Endodermal cell (in vitro differentiated cells): ENCODE results near the gene ADRB2. TPM values are rescaled to one million over a fixed set of nuclear protein-coding genes. Genes with fewer than 3 reads are reported as not detected.

Experiments
- DNase-seq: peaks from one replicate; pipeline ENCODE4 v3.0.0-alpha.2; 2017
- H3K27ac ChIP-seq: 2 replicates; pipeline ENCODE4 v1.5.1; 2013; ENCODE audit warnings: mild to moderate bottlenecking, low read depth, low read length, moderate library complexity
- H3K27me3 ChIP-seq: 2 replicates; pipeline ENCODE4 v1.6.1; 2013; ENCODE audit warnings: mild to moderate bottlenecking, low read length, moderate library complexity; ENCODE audit not compliant: insufficient read depth, control insufficient read depth, poor library complexity, severe bottlenecking
- H3K36me3 ChIP-seq: 2 replicates; pipeline ENCODE4 v1.7.0; 2013; ENCODE audit warnings: mild to moderate bottlenecking, low read length, moderate library complexity; ENCODE audit not compliant: control insufficient read depth, insufficient read depth
- H3K4me1 ChIP-seq: one replicate; pipeline ENCODE4 v1.7.0; 2013; ENCODE audit warnings: low read length; ENCODE audit not compliant: control insufficient read depth, insufficient read depth
- H3K4me3 ChIP-seq: 2 replicates; pipeline ENCODE4 v1.5.1; 2013; ENCODE audit warnings: mild to moderate bottlenecking, low read length, moderate library complexity
- H3K9ac ChIP-seq: 2 replicates; pipeline ENCODE4 v1.6.1; 2013; ENCODE audit warnings: mild to moderate bottlenecking, low read length, moderate library complexity; ENCODE audit not compliant: poor library complexity, severe bottlenecking; ENCODE audit errors: extremely low read depth
- H3K9me3 ChIP-seq: 2 replicates; pipeline ENCODE4 v1.6.1; 2013; ENCODE audit warnings: mild to moderate bottlenecking, low read length, moderate library complexity; ENCODE audit not compliant: control insufficient read depth
- H3K27ac Mint-ChIP-seq: 2 replicates; pipeline ENCODE4 v1.8.0; 2020; ENCODE audit warnings: mixed read lengths
- H3K27me3 Mint-ChIP-seq: 2 replicates; pipeline ENCODE4 v1.8.0; 2021; ENCODE audit warnings: mild to moderate bottlenecking, mixed read lengths; ENCODE audit not compliant: insufficient read depth
- H3K36me3 Mint-ChIP-seq: 2 replicates; pipeline ENCODE4 v1.8.0; 2020; ENCODE audit warnings: low read depth, mixed read lengths
- H3K4me1 Mint-ChIP-seq: 2 replicates; pipeline ENCODE4 v1.8.0; 2020; ENCODE audit warnings: mixed read lengths
- H3K4me3 Mint-ChIP-seq: 2 replicates; pipeline ENCODE4 v1.8.0; 2020; ENCODE audit warnings: mild to moderate bottlenecking, moderate library complexity, mixed read lengths
- H3K9me3 Mint-ChIP-seq: 2 replicates; pipeline ENCODE4 v1.8.0; 2020; ENCODE audit warnings: mild to moderate bottlenecking, mixed read lengths
- CTCF ChIP-seq: fragments of 200-600 bp; sonication (generic); conservative IDR thresholded peaks from 2 replicates; pipeline ENCODE4 v1.5.0; 2021; ENCODE audit warnings: antibody characterized with exemption, mild to moderate bottlenecking
- WGBS, 2 experiments: methylation state at CpG; one replicate each; pipeline versions ENCODE4 v1.1.5 to v1.1.7; 2013; ENCODE audit warnings: missing lambda C conversion rate in 2 of 2, mixed read lengths in 1 of 2; ENCODE audit not compliant: insufficient coverage in 1 of 2, insufficient read length in 1 of 2; 5-methylcytosine and 5-hydroxymethylcytosine counted together
- total RNA-seq, 2 donors: library from RNA; stranded (reverse); fragmentation: NEBNext Ultra II Directional in 1 of 2; extraction: Animal tissue kit (Norgen Biotek cat#: 25700) in 1 of 2; gene quantifications; 2 replicates in 1 of 2; 3 replicates in 1 of 2; pipeline ENCODE4 v1.2.1, GENCODE V29; 2021

ADRB2 gene
- total RNA-seq, 2 donors from 2014 or later = 0.20 to 0.42 TPM

DNA sequence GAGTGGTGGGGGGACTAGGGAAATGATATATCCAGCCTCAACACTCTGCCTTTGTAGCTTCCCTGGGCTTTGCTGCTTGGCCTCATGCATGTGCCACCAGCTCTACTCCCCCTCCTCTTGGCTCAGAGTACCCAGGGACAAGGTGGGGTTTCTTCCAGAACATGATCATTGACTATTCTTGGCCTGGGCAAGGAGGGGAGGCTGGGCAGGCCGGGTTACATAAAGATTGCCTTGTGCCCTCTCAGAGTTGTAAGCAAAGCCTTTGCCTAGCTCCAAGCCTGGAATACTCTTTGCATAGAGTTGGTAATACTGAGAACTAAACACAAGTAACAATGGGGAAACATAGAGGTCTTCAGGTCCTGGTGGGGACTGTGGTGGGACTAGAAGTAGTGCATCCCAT, 11.9 kb downstream of the ADRB2 start:
- TF ChIP-seq CTCF = no peak
- Mint-ChIP-seq H3K9me3 (no peaks in the 10 kb centered on the region), H3K27ac (no peak overlapping the region), H3K36me3 (no peaks in the 10 kb centered on the region), H3K4me1 (no peaks in the 10 kb centered on the region), H3K4me3 (no peak overlapping the region), H3K27me3 (peaks cover 5% of the 10 kb centered on the region)
- Histone ChIP-seq H3K27me3 (no peaks in the 10 kb centered on the region), H3K4me1 (no peaks in the 10 kb centered on the region), H3K9me3 (no peaks in the 10 kb centered on the region), H3K4me3 (no peak overlapping the region), H3K36me3 (no peaks in the 10 kb centered on the region), H3K27ac (no peak overlapping the region), H3K9ac (no peak overlapping the region)
- no peak for DNase-seq
- WGBS, 2 experiments = 70 to 88% methylated on average over 1 of the region's 1 CpG

GRCh38 chr5:148839960-148840359, 13.5 kb downstream of the ADRB2 start:
- no peaks in the 10 kb centered on the region for H3K9me3 Mint-ChIP-seq
- no peak overlapping the region for H3K4me3 Mint-ChIP-seq

DNA sequence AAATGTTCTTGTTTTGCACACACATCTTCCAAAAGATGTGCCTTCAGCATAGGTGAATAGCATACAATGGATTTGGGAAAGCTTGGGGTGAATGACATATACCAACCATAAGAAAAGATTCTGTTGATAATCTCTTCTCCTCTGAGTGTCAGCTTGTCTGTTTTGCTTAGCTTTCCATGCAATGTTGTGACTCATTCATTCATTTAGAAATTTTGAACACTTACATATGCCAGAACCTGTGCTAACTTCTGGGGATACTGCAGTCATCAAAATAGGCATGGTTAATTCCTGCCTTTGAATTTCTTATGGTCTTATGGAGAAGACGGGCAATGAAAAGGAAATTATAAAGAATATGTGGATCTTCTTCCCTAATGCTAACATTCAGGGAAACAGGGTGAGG, 14.1 kb downstream of the ADRB2 start:
- no peak for DNase-seq
- H3K9me3 ChIP-seq = no peaks in the 10 kb centered on the region
- H3K9ac ChIP-seq = no peak overlapping the region
- H3K27ac ChIP-seq = no peak overlapping the region
- no peak overlapping the region for H3K4me3 ChIP-seq
- H3K27me3 Mint-ChIP-seq = peaks cover 5% of the 10 kb centered on the region
- no peaks in the 10 kb centered on the region for H3K9me3 Mint-ChIP-seq
- H3K27ac Mint-ChIP-seq = no peak overlapping the region
- no peaks in the 10 kb centered on the region for H3K36me3 ChIP-seq
- WGBS, 2 experiments = 88 to 100% methylated on average over 1 of the region's 1 CpG
- no peaks in the 10 kb centered on the region for H3K4me1 ChIP-seq
- H3K36me3 Mint-ChIP-seq = no peaks in the 10 kb centered on the region
- H3K4me1 Mint-ChIP-seq = no peaks in the 10 kb centered on the region
- no peak for TF ChIP-seq CTCF
- H3K27me3 ChIP-seq = no peaks in the 10 kb centered on the region
- no peak overlapping the region for H3K4me3 Mint-ChIP-seq

More at GRCh38 chr5:148839960-148840359, 13.5 kb downstream of the ADRB2 start:
- H3K27me3 ChIP-seq = no peaks in the 10 kb centered on the region
- no peaks in the 10 kb centered on the region for H3K4me1 ChIP-seq
- DNase-seq = no peak
- no peaks in the 10 kb centered on the region for H3K36me3 Mint-ChIP-seq
- 91 to 95% methylated on average over 2 to 4 of the region's 4 CpGs for WGBS, 2 experiments
- no peaks in the 10 kb centered on the region for H3K9me3 ChIP-seq
- TF ChIP-seq CTCF = no peak
- no peak overlapping the region for H3K27ac Mint-ChIP-seq
- H3K27ac ChIP-seq = no peak overlapping the region
- H3K36me3 ChIP-seq = no peaks in the 10 kb centered on the region
- H3K9ac ChIP-seq = no peak overlapping the region
- no peaks in the 10 kb centered on the region for H3K4me1 Mint-ChIP-seq
- H3K27me3 Mint-ChIP-seq = peaks cover 5% of the 10 kb centered on the region
- H3K4me3 ChIP-seq = no peak overlapping the region
